Nephron (organoid): ENCODE results near the gene ECT2.
"Not testable (repeated sequence)": the region's sequence is repeated elsewhere in the genome, so short reads cannot be mapped to it uniquely, and the experiment has no call there.

Experiments
- H3K27ac Mint-ChIP-seq, 3 experiments: 2 replicates each; pipeline ENCODE4 v1.8.0; 2020; ENCODE audit warnings: mixed read lengths in 3 of 3, mild to moderate bottlenecking in 2 of 3, moderate library complexity in 1 of 3
- H3K27me3 Mint-ChIP-seq: 2 replicates; pipeline ENCODE4 v1.8.0; 2021; ENCODE audit warnings: low read depth, mild to moderate bottlenecking, moderate library complexity, mixed read lengths
- H3K36me3 Mint-ChIP-seq: 2 replicates; pipeline ENCODE4 v1.8.0; 2020; ENCODE audit warnings: low read depth, mixed read lengths
- H3K4me1 Mint-ChIP-seq: 2 replicates; pipeline ENCODE4 v1.8.0; 2020; ENCODE audit warnings: mixed read lengths
- H3K4me3 Mint-ChIP-seq, 3 experiments: 2 replicates each; pipeline ENCODE4 v1.8.0; 2020; ENCODE audit warnings: mild to moderate bottlenecking in 3 of 3, mixed read lengths in 3 of 3, moderate library complexity in 2 of 3
- H3K9me3 Mint-ChIP-seq: 2 replicates; pipeline ENCODE4 v1.8.0; 2020; ENCODE audit warnings: mixed read lengths
- TF ChIP-seq, protein P1 (sequence below), 3 experiments: fragments of 200-600 bp; sonication (generic); IDR thresholded peaks; one replicate each; pipeline ENCODE4 v1.5.0; 2021; ENCODE audit warnings: antibody characterized with exemption in 3 of 3; ENCODE audit not compliant: unreplicated experiment in 3 of 3

ECT2 gene

DNA sequence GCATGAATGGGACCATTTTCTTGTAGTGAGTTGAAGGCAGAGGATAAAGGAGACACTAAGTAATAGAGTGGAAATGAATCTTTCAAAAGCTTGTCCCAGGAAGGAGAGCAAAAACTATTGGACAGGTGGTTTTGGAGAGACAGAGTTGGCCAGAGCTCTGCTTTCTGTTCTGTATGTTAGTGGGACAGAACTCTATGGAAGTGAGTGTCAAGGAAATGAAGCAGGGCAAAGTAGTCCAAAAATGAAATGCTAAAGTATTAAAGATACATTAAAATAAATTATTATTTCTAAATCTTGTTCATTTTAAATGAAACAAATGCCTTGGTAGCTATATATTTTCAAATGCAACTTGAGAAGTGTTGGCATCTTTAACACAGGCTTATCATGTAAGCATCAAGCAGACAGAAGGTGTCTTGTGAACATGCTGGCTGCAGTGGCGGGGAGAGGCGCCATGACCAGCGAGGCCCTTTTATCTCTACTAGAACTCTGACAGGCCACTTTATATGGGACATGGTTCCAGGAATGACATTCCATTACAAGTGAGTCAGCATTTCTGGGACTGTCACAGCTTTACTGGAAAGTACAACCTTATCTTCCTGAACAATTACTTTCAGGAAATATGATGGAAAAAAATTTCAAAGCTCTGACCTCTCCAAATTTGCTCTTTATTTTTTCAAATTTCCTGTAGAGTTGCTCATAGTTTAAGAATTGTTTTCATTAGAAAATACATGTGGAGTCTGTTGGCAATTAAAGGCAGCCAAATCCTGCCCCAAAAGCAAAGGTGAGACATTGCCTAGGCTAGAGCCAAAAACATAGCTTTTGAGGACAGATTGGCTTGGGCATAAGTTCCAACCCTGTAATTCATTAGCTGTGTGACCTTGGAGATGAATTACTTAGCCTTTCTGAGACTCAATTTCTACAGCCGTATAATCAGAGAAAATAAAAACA, 106.5 kb downstream of the ECT2 start:
- TF ChIP-seq, protein P1, sequence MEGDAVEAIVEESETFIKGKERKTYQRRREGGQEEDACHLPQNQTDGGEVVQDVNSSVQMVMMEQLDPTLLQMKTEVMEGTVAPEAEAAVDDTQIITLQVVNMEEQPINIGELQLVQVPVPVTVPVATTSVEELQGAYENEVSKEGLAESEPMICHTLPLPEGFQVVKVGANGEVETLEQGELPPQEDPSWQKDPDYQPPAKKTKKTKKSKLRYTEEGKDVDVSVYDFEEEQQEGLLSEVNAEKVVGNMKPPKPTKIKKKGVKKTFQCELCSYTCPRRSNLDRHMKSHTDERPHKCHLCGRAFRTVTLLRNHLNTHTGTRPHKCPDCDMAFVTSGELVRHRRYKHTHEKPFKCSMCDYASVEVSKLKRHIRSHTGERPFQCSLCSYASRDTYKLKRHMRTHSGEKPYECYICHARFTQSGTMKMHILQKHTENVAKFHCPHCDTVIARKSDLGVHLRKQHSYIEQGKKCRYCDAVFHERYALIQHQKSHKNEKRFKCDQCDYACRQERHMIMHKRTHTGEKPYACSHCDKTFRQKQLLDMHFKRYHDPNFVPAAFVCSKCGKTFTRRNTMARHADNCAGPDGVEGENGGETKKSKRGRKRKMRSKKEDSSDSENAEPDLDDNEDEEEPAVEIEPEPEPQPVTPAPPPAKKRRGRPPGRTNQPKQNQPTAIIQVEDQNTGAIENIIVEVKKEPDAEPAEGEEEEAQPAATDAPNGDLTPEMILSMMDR (IDR thresholded peaks at IDR 0.05; ENCODE audit: unreplicated experiment in 3 of 3) = no peak
- Mint-ChIP-seq H3K27ac (no peak overlapping the region), H3K4me1 (no peaks in the 10 kb centered on the region), H3K36me3 (no peaks in the 10 kb centered on the region), H3K9me3 (no peaks in the 10 kb centered on the region), H3K4me3 (no peak overlapping the region), H3K27me3 (no peaks in the 10 kb centered on the region)

GRCh38 chr3:172859041-172859440, 108.5 kb downstream of the ECT2 start:
- no peak overlapping the region for H3K27ac Mint-ChIP-seq
- H3K9me3 Mint-ChIP-seq = no peaks in the 10 kb centered on the region
- H3K36me3 Mint-ChIP-seq = no peaks in the 10 kb centered on the region
- no peaks in the 10 kb centered on the region for H3K27me3 Mint-ChIP-seq
- H3K4me3 Mint-ChIP-seq = no peak overlapping the region
- H3K4me1 Mint-ChIP-seq = no peaks in the 10 kb centered on the region
- TF ChIP-seq, protein P1 (IDR thresholded peaks at IDR 0.05; ENCODE audit: unreplicated experiment in 3 of 3) = no peak

DNA sequence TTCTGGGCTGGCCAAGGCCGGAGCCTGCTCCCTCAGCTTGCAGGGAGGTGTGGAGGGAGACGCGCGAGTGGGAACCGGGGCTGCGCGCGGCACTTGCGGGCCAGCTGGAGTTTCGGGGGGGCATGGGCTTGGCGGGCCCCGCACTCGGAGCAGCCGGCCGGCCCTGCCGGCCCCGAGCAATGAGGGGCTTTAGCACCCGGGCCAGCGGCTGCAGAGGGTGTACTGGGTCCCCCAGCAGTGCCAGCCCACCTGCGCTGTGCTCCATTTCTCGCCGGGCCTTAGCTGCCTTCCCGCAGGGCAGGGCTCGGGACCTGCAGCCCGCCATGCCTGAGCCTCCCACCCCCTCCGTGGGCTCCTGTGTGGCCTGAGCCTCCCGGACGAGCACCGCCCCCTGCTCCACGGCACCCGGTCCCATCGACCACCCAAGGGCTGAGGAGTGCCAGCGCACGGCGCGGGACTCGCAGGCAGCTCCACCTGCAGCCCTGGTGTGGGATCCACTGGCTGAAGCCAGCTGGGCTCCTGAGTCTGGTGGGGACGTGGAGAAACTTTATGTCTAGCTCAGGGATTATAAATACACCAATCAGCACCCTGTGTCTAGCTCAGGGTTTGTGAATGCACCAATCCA, 116.3 kb downstream of the ECT2 start:
- H3K36me3 Mint-ChIP-seq, H3K4me3 Mint-ChIP-seq, H3K27me3 Mint-ChIP-seq, H3K27ac Mint-ChIP-seq: not testable (repeated sequence)
- Mint-ChIP-seq H3K9me3 (peaks cover 10% of the 10 kb centered on the region), H3K4me1 (peaks cover 27% of the 10 kb centered on the region)

GRCh38 chr3:172868582-172869200, 118.2 kb downstream of the ECT2 start:
- Mint-ChIP-seq H3K4me1 (peaks cover 27% of the 10 kb centered on the region), H3K27me3 (peaks cover 3% of the 10 kb centered on the region), H3K36me3 (peaks cover 6% of the 10 kb centered on the region), H3K27ac (peak overlapping the region; percentile 3 to 69 (median 46)), H3K4me3 (no peak overlapping the region), H3K9me3 (peaks cover 10% of the 10 kb centered on the region)
- TF ChIP-seq, protein P1 (IDR thresholded peaks at IDR 0.05; ENCODE audit: unreplicated experiment in 3 of 3) = no peak

- peak overlapping the region; percentile 57 to 91 (median 89) for H3K27ac Mint-ChIP-seq
- peaks cover 3% of the 10 kb centered on the region for H3K27me3 Mint-ChIP-seq
- H3K4me3 Mint-ChIP-seq = no peak overlapping the region
- H3K4me1 Mint-ChIP-seq = peaks cover 27% of the 10 kb centered on the region
- H3K36me3 Mint-ChIP-seq = peaks cover 6% of the 10 kb centered on the region
- peaks cover 10% of the 10 kb centered on the region for H3K9me3 Mint-ChIP-seq
- TF ChIP-seq, protein P1 (IDR thresholded peaks at IDR 0.05; ENCODE audit: unreplicated experiment in 3 of 3) = no peak
Observed at GRCh38 chr3:172869368-172869771, 118.8 kb downstream of the ECT2 start.
